GM12878 (cell line): ENCODE data around the gene RPS6KA5. TPM values are rescaled to one million over a fixed set of nuclear protein-coding genes. Genes with fewer than 3 reads are reported as not detected.
A peak's percentile ranks its signal among the peaks of the same experiment; 100 is the strongest.

ENCODE experiments used
- ATAC-seq: fragments of 200-7000 bp; cut with Tn5 transposase; 3 replicates; pipeline ENCODE4 v1.9.1; 2020; ENCODE audit warnings: mild to moderate bottlenecking, moderate library complexity
- BruUV-seq: library from RNA; stranded (reverse); fragments of 400-500 nt; replicated peaks from 2 replicates; lab custom pipeline; 2021; lab: Mats Ljungman, UMichigan
- CTCF ChIA-PET: fragments of 300-600 bp; sonication (Branson Sonifier 250); formaldehyde crosslinking; extraction: SDS; loops from one replicate; lab custom pipeline; 2021; ENCODE audit warnings: inconsistent platforms; lab: Yijun Ruan, JAX
- POLR2A ChIA-PET: fragments of 350-600 bp; formaldehyde crosslinking; extraction: SDS; loops from one replicate; lab custom pipeline; 2021; ENCODE audit warnings: inconsistent platforms; lab: Charles Lee
- RAD21 ChIA-PET: fragments of 300-600 bp; sonication (Branson Sonifier 250); formaldehyde crosslinking; loops from one replicate; lab custom pipeline; 2023; ENCODE audit warnings: antibody characterized with exemption; ENCODE audit not compliant: unreplicated experiment; lab: Charles Lee
- SMC1A ChIA-PET: fragments of 300-600 bp; sonication (Branson Sonifier 250); formaldehyde crosslinking; loops from one replicate; lab custom pipeline; 2023; ENCODE audit not compliant: unreplicated experiment, uncharacterized antibody; lab: Charles Lee
- DNase-seq: peaks from one replicate; pipeline ENCODE4 v3.0.0-alpha.2; 2011; ENCODE audit warnings: low read depth, low spot score
- FAIRE-seq: peaks from 3 replicates; lab custom pipeline; 2011; peaks lifted over from hg19 to GRCh38; lab: Jason Lieb, UNC
- H2AFZ ChIP-seq: 2 replicates; pipeline ENCODE4 v1.6.0; 2011; ENCODE audit warnings: low read depth, low read length, control low read depth; ENCODE audit not compliant: control insufficient read depth
- H3K27ac ChIP-seq: 2 replicates; pipeline ENCODE4 v1.5.1; 2011; ENCODE audit warnings: control low read depth; ENCODE audit not compliant: control insufficient read depth, insufficient read depth
- H3K27me3 ChIP-seq, 2 experiments: replicated peaks in 1 of 2; 2 replicates each; pipeline versions ENCODE4 v1.6.0 to v1.6.1; 2011; ENCODE audit warnings: low read length in 1 of 2; ENCODE audit not compliant: control insufficient read depth in 2 of 2, insufficient read depth in 2 of 2
- H3K36me3 ChIP-seq, 2 experiments: 2 replicates each; pipeline ENCODE4 v1.5.1; 2011; ENCODE audit warnings: low read length in 1 of 2; ENCODE audit not compliant: control insufficient read depth in 2 of 2, insufficient read depth in 2 of 2
- H3K4me1 ChIP-seq: 2 replicates; pipeline ENCODE4 v1.6.1; 2011; ENCODE audit warnings: mild to moderate bottlenecking, low read length, moderate library complexity, mixed read lengths; ENCODE audit not compliant: control insufficient read depth, insufficient read depth
- H3K4me2 ChIP-seq: 2 replicates; pipeline ENCODE4 v1.6.0; 2011; ENCODE audit warnings: control low read depth; ENCODE audit not compliant: control insufficient read depth, insufficient read depth
- H3K4me3 ChIP-seq: fragments of 200-600 bp; sonication (generic); 2 replicates; pipeline ENCODE4 v1.5.1; 2016
- H3K79me2 ChIP-seq: 2 replicates; pipeline ENCODE4 v1.6.0; 2011; ENCODE audit warnings: low read length; ENCODE audit not compliant: control insufficient read depth, insufficient read depth
- H3K9ac ChIP-seq: 2 replicates; pipeline ENCODE4 v1.8.0; 2011; ENCODE audit warnings: low read length, control low read depth, mixed read lengths; ENCODE audit not compliant: control insufficient read depth, insufficient read depth
- H3K9me3 ChIP-seq: replicated peaks from 3 replicates; pipeline ENCODE4 v1.5.1; 2011; ENCODE audit warnings: mild to moderate bottlenecking, low read length; ENCODE audit not compliant: control insufficient read depth, insufficient read depth
- H4K20me1 ChIP-seq: 2 replicates; pipeline ENCODE4 v1.6.0; 2011; ENCODE audit not compliant: control insufficient read depth, insufficient read depth
- EGR1 ChIP-seq, 2 experiments: IDR thresholded peaks; 1 replicate in 1 of 2; 2 replicates in 1 of 2; pipeline ENCODE4 v1.6.1; 2011 to 2012; ENCODE audit warnings: low read depth in 2 of 2, low read length in 2 of 2, borderline replicate concordance in 1 of 2, mild to moderate bottlenecking in 1 of 2, moderate library complexity in 1 of 2
- JUNB ChIP-seq: IDR thresholded peaks from 2 replicates; pipeline ENCODE4 v1.6.1; 2016; ENCODE audit warnings: antibody characterized with exemption, mild to moderate bottlenecking
- MEF2B ChIP-seq: fragments of 450-650 bp; IDR thresholded peaks from 2 replicates; pipeline ENCODE4 v1.6.1; 2018; ENCODE audit warnings: mild to moderate bottlenecking, moderate library complexity; ENCODE audit not compliant: partially characterized antibody, poor library complexity, severe bottlenecking
- NFYA ChIP-seq: IDR thresholded peaks from 2 replicates; pipeline ENCODE4 v1.6.1; 2011; ENCODE audit warnings: low read depth, mild to moderate bottlenecking, low read length, improper control_type of control experiment, borderline replicate concordance
- NFYB ChIP-seq: IDR thresholded peaks from 2 replicates; pipeline ENCODE4 v1.6.1; 2011; ENCODE audit warnings: low read depth, mild to moderate bottlenecking, low read length, improper control_type of control experiment, moderate library complexity; ENCODE audit not compliant: insufficient read depth
- RAD51 ChIP-seq: fragments of 450-650 bp; IDR thresholded peaks from 2 replicates; pipeline ENCODE4 v1.6.1; 2016; ENCODE audit warnings: moderate library complexity, mild to moderate bottlenecking, inconsistent platforms
- RELB ChIP-seq: fragments of 450-650 bp; IDR thresholded peaks from 2 replicates; pipeline ENCODE4 v1.6.1; 2017; ENCODE audit warnings: low read depth, mild to moderate bottlenecking, moderate library complexity
- SP1 ChIP-seq: IDR thresholded peaks from one replicate; pipeline ENCODE4 v1.6.1; 2011; ENCODE audit warnings: low read depth, low read length
- USF1 ChIP-seq: IDR thresholded peaks from 2 replicates; pipeline ENCODE4 v1.6.1; 2011; ENCODE audit warnings: borderline replicate concordance, low read depth, mild to moderate bottlenecking, moderate library complexity, mixed read lengths, low read length; ENCODE audit not compliant: insufficient read depth; ENCODE audit errors: extremely low read length
- ZBTB4 ChIP-seq: fragments of 450-650 bp; formaldehyde crosslinking; IDR thresholded peaks from 2 replicates; pipeline ENCODE4 v1.4.0; 2022; ENCODE audit warnings: mild to moderate bottlenecking, moderate library complexity
- ZNF274 ChIP-seq: IDR thresholded peaks from one replicate; pipeline ENCODE4 v1.8.0; 2011; ENCODE audit not compliant: insufficient read length, insufficient read depth
- ZNF592 ChIP-seq: fragments of 450-650 bp; IDR thresholded peaks from 2 replicates; pipeline ENCODE4 v1.6.1; 2017; ENCODE audit warnings: mild to moderate bottlenecking, moderate library complexity
- ZNF622 ChIP-seq: fragments of 450-650 bp; IDR thresholded peaks from 2 replicates; pipeline ENCODE4 v1.6.1; 2017; ENCODE audit warnings: mild to moderate bottlenecking, inconsistent platforms
- WGBS: methylation state at CpG from one replicate; pipeline ENCODE4 v1.1.6; 2016; ENCODE audit warnings: low lambda C conversion rate; ENCODE audit not compliant: insufficient replicate concordance, insufficient coverage; ENCODE audit errors: missing lambda C conversion rate; 5-methylcytosine and 5-hydroxymethylcytosine counted together
- in situ Hi-C: fragments of 300-500 bp; cut with MboI; formaldehyde crosslinking; loops from 9 replicates; pipeline ENCODE4 v1.14.3; 2018; ENCODE audit warnings: mixed read lengths
- intact Hi-C: fragments of 100-400 bp; cut with micrococcal nuclease; formaldehyde crosslinking; loops from one replicate; pipeline ENCODE4 v1.14.2; 2022; ENCODE audit not compliant: unreplicated experiment
- polyA plus RNA-seq, 11 experiments: library from polyadenylated mRNA; depleted of rRNA in 4 of 11; unstranded in 6 of 11; stranded (reverse) in 5 of 11; fragments of >200 nt; fragmentation: Nextera tagmentation in 4 of 11; fragmentation: Illumina TruSeq in 1 of 11; extraction: Ambion mirVana in 4 of 11; extraction: Trizol in 1 of 11; gene quantifications; 1 replicate in 1 of 11; 2 replicates in 10 of 11; pipeline versions ENCODE4 v1.2.1 to v1.2.3, GENCODE V29; 2011 to 2016; ENCODE audit warnings: inconsistent platforms in 2 of 11, missing spikeins in 2 of 11, low read depth in 1 of 11
- total RNA-seq, 4 experiments: library from RNA; depleted of rRNA in 3 of 4; stranded (reverse); fragments of >200 nt in 3 of 4; fragmentation: Illumina TruSeq in 1 of 4; extraction: Trizol in 1 of 4; gene quantifications; 2 replicates each; pipeline versions ENCODE4 v1.2.1 to v1.2.3, GENCODE V29; 2013 to 2021

The RPS6KA5 gene
- total and polyA plus RNA-seq, 10 of the 15 experiments (the other 5 are each of a cell fraction or from before 2014, with no cell fraction given), result 1.4 to 7.0 (median 3.7) TPM

GRCh38 chr14:91012045-91012444 lies 48.4 kb downstream of the RPS6KA5 start:
- CTCF ChIA-PET, result interaction anchor here (1.2 to 2.7 kb wide), 4 partner anchors 13 to 162 kb away, joined by 3 to 13 read pairs (median 6); no protein-coding TSS in a partner anchor
- SMC1A ChIA-PET, result interaction anchor here (1.1 to 3.2 kb wide), 6 partner anchors 11 to 76 kb away, joined by 3 to 14 read pairs (median 8); partner anchors contain the start of gene RPS6KA5
- no peak for TF ChIP-seq ZBTB4 (CRISPR knock-in tag)
- TF ChIP-seq NFYB, result no peak
- TF ChIP-seq USF1, result no peak
- TF ChIP-seq ZNF274, result no peak
- TF ChIP-seq SP1, result no peak
- TF ChIP-seq ZNF592, result no peak
- TF ChIP-seq ZNF622, result no peak
- TF ChIP-seq RELB, result peak; percentile 17; the same call in 1 of the 2 replicates
- TF ChIP-seq MEF2B, result no peak
- TF ChIP-seq RAD51, result no peak
- TF ChIP-seq JUNB, result peak; percentile 53
- TF ChIP-seq NFYA, result no peak
- no peak for TF ChIP-seq EGR1 (IDR thresholded peaks at IDR 0.05; ENCODE audit: borderline replicate concordance in 1 of 2, low read depth in 2 of 2, low read length in 2 of 2)

More at GRCh38 chr14:91012045-91012444, 48.4 kb downstream of the RPS6KA5 start:
- H3K4me3 ChIP-seq, result no peak overlapping the region
- peak overlapping the region; percentile 1; the same call in 1 of the 2 replicates for H3K4me2 ChIP-seq
- intact Hi-C loops (no loop called here), in situ Hi-C loops (no loop called here)
- no peak overlapping the region for H2AFZ ChIP-seq
- H3K36me3 ChIP-seq, result no peaks in the 10 kb centered on the region
- H3K9me3 ChIP-seq, result no peaks in the 10 kb centered on the region
- no peak for ATAC-seq
- no peaks in the 10 kb centered on the region; the same call in 1 of the 2 replicates for H3K79me2 ChIP-seq
- no peak for DNase-seq
- H3K27ac ChIP-seq, result no peak overlapping the region
- H3K9ac ChIP-seq, result no peak overlapping the region
- FAIRE-seq, result no peak
- 25% methylated on average over 2 of the region's 2 CpGs for WGBS
- no peaks in the 10 kb centered on the region for H3K27me3 ChIP-seq
- H3K4me1 ChIP-seq, result peaks cover 30% of the 10 kb centered on the region
- no TSS peak for BruUV-seq
- ChIA-PET RAD21 (interaction anchor here (0.9 to 3.0 kb wide), 6 partner anchors 11 to 109 kb away, joined by 3 to 12 read pairs (median 3); partner anchors contain the start of genes DGLUCY and RPS6KA5), POLR2A (interaction anchor here (1.6 kb wide), 1 partner anchor 11 kb away, joined by 4 read pairs; no protein-coding TSS in a partner anchor)
- no peaks in the 10 kb centered on the region for H4K20me1 ChIP-seq
